NCI-H748 treated with DMSO at 0.1 percent for 48 hours (cell line): ENCODE data around the gene SMCR8.
A peak's percentile ranks its signal among the peaks of the same experiment; 100 is the strongest.
"Not testable (repeated sequence)": the region's sequence is repeated elsewhere in the genome, so short reads cannot be mapped to it uniquely, and the experiment has no call there.

Source experiments
- DNase-seq: peaks from one replicate; lab custom pipeline; 2025; lab: John Stamatoyannopoulos, UW

The SMCR8 gene, protein sequence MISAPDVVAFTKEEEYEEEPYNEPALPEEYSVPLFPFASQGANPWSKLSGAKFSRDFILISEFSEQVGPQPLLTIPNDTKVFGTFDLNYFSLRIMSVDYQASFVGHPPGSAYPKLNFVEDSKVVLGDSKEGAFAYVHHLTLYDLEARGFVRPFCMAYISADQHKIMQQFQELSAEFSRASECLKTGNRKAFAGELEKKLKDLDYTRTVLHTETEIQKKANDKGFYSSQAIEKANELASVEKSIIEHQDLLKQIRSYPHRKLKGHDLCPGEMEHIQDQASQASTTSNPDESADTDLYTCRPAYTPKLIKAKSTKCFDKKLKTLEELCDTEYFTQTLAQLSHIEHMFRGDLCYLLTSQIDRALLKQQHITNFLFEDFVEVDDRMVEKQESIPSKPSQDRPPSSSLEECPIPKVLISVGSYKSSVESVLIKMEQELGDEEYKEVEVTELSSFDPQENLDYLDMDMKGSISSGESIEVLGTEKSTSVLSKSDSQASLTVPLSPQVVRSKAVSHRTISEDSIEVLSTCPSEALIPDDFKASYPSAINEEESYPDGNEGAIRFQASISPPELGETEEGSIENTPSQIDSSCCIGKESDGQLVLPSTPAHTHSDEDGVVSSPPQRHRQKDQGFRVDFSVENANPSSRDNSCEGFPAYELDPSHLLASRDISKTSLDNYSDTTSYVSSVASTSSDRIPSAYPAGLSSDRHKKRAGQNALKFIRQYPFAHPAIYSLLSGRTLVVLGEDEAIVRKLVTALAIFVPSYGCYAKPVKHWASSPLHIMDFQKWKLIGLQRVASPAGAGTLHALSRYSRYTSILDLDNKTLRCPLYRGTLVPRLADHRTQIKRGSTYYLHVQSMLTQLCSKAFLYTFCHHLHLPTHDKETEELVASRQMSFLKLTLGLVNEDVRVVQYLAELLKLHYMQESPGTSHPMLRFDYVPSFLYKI

DNA sequence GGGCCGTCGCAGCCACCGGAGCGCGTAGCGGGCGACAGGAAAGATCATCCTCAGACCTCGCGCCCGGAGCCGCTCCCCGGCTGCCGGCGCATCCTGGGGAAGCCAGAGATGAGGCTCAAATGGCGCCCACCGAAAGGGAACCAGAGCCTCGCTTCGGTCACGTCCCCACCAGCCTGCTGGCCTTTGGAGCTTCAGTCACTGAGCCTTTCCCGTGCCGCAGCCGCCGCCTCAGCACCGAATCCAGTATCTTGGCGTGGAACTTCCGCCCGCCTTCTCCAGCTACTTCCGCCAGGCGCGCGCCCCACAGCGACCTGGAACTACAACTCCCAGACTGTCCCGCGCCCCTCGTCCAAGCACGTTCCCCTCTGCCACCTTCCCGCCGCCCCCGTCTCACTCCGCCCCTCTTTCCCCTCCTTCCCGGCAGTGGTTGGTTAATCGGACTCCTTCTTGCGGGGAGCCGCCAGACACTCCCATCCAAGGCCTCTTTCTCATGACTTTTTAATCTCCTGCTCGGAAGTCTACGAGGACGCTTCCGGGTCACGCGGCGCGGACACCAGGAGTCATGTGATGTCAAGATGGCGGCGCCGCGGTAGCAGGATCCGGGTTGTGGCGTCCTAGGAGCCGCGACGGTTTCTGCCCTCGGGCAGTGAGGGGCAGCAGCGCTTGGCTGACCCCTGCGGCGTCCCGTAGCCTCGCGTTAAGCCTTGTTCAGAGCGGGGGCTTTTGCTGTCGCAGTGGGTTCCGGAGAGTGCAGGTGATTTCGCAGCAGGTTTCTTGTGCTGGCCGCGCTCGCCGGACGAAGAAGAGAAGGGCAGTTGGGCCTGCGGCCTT lies at the start of gene SMCR8, which contains the start of gene TOP3A:
Gene SMCR8 (plus strand): TSS at position 563 of the 831 bp plus-strand sequence. CDS start 497 bp downstream, outside the sequence.
Gene TOP3A (minus strand): TSS at position 264 of the 831 bp plus-strand sequence. CDS start 216 bp downstream, at position 48.
- DNase-seq = peak; percentile 99

DNA sequence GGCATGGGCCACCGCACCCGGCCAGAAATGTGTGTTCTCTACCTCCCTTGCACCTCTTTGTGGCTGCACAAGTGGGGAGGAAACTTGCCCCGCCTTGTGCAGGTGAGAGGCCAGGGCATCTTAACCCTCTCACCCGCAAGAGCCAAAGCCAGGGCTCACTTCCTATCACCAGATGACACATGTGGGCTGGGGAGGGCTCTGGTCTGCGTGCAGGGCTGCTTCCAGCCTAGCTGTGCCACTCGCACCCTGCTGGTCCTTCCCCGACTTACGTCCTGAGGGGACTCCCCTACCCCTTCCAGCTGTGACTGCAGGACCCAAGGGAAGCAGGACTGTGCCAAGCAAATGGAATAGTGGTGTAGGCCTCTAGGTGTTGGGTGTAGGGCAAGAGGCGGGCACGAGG lies 47.7 kb upstream of the SMCR8 start:
- no peak for DNase-seq

GRCh38 chr17:18267927-18268711 lies 47.0 kb upstream of the SMCR8 start:
- no peak for DNase-seq

GRCh38 chr17:18270046-18270931 lies 44.8 kb upstream of the SMCR8 start:
- no peak for DNase-seq

GRCh38 chr17:18277076-18277475 lies 38.0 kb upstream of the SMCR8 start:
- no peak for DNase-seq

GRCh38 chr17:18278867-18279266 lies 36.2 kb upstream of the SMCR8 start:
- no peak for DNase-seq

DNA sequence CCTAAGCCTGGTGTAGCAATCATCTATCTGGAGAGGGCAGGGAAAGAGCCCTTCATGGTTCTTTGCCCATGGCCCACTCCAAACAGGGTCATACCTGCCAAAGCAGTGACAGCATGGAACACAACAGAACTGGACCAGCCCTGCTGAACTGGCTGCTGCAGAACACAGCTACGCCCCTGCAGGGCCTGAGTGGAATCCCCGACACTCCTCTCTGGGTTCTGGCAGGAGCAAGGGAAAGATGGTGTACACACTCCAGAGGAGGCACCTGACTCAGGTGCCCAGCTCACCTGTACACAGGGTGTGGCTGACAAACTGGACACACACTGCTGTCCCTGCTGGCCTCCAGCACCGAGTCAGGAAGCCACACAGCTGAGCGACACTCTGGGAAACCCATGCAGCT lies 34.8 kb upstream of the SMCR8 start:
- no peak for DNase-seq

GRCh38 chr17:18280766-18281371 lies 34.2 kb upstream of the SMCR8 start:
- DNase-seq = no peak

GRCh38 chr17:18281788-18282187 lies 33.3 kb upstream of the SMCR8 start:
- no peak for DNase-seq

DNA sequence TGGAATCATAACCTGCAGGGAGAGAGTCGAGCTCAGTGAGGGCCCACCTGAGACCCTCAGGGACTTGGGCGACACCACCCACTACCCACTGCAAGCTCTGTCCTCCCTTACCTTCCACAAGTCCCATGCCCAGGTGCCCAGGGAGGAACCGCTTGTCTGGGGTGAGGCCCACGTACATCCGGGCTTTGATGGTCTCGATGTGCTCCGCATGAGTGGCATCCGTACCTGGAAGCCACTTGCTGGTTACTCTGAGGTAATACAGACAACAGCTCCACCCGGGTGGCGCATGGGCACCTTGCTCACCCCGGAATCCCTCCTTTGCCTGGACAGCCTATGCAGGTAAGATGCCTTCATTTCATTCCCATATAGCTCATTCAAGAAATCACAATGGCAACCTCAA lies 29.8 kb upstream of the SMCR8 start:
- no peak for DNase-seq

GRCh38 chr17:18291718-18292540 lies 23.2 kb upstream of the SMCR8 start:
- no peak for DNase-seq

- DNase-seq = not testable (repeated sequence)
Observed at GRCh38 chr17:18298061-18298460, 17.0 kb upstream of the SMCR8 start.

DNA sequence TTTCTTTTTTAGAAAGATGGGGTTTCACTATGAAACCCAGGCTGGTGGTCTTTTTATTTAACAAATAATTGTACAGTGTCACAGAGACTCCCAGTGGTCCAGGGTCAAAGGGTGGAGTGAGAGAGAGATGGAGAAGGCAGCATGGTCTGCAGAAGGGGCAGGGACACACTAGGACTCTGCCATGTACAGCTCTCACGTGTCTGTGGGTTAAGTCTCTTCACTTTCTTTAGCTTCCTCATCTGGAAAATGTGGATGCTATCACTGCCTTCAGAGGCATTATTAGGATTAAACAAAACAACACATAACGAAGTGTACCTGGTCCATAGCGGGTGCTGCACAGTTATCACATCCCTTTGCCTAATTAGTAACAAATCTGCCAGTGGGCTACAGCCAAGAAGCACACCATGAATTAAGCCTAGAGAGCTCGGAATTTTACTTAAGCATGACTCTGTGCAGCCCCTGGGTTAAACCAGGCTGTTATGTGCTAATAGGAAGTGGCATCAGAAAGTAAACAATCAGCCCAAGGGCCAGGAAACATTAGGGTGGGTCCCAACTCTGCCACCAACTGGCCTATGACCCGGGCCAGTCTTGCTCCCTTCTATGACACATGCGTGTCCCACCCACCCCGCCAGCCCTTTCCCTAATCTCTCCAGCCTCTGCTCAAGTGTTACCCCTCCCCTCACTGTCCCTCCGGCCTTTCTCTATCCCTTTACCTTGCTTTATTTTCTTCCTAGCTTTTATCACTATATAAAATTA lies 14.2 kb upstream of the SMCR8 start:
- no peak for DNase-seq

- DNase-seq = not testable (repeated sequence)
Observed at GRCh38 chr17:18303206-18303605, 11.9 kb upstream of the SMCR8 start.

DNA sequence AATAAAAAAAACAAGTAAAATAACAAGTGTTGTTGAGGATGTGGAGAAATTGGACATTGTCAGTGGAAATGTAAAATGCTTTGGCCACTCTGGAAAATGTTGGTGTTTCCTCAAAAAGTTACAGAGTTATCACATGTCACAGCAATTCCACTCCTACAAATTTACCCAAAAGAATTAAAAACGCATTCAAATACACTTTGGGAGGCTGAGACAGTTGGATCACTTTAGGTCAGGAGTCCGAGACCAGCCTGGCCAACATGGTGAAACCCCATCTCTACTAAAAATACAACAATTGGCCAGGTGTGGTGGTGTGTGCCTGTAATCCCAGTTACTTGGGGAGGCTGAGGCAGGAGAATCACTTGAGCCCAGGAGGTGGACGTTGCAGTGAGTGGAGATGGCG lies 5.9 kb upstream of the SMCR8 start:
- no peak for DNase-seq

- peak; percentile 14 for DNase-seq
Observed at GRCh38 chr17:18314059-18314730, 898 bp upstream of the SMCR8 start.

GRCh38 chr17:18315562-18315922 lies 449 bp downstream of the SMCR8 start:
- no peak for DNase-seq
